GM19452 (cell line): Measurements from ENCODE around the gene DTNA.
"Not testable (repeated sequence)": the region's sequence is repeated elsewhere in the genome, so short reads cannot be mapped to it uniquely, and the experiment has no call there.

Experiments
- ATAC-seq: cut with Tn5 transposase; IDR thresholded peaks from one replicate; pipeline ENCODE4 v1.9.1; 2021; ENCODE audit not compliant: unreplicated experiment

DTNA gene

GRCh38 chr18:34723143-34723542 lies 13.0 kb downstream of the DTNA start:
- no peak for ATAC-seq

DNA sequence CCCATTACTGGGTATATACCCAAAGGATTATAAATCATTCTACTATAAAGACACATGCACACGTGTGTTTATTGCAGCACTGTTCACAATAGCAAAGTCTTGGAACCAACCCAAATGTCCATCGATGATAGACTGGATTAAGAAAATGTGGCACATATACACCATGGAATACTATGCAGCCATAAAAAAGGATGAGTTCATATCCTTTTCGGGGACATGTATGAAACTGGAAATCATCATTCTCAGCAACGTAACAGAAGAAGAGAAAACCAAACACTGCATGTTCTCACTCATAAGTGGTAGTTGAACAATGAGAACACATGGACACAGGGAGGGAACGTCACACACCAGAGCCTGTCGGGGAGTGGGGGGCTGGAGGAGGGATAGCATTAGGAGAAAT lies 15.6 kb downstream of the DTNA start:
- ATAC-seq = not testable (repeated sequence)

DNA sequence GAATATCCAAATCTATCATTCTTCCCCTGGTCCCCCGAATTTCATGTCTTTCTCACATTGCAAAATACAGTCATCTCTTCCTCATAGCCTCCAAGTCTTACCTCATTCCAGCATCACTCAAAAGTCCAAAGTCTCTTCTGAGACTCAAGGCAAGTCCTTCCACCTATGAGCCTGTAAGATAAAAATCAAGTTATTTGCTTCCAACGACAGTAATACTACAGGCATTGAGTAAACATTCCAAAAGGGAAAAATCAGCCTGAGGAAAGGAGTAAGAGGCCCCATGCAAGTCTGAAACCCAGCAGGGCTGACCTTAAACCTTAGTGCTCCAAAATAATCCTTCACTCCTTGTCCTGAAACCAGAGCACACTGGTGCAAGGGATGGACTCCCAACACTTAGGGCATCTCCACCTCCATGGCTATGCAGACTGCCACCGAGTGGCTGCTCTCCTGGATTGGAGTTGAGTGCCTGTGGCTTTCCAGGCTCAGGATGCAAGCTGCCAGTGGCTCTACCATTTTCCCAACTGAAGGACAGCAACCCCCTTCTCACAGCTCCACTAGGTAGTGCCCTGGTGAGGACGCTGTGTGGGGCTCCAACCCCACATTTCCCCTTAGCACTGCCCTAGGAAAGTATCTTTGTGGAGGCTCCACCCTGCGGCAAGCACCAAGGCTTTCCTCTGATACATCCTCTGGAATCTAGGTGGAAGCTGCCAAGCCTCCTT lies 16.3 kb downstream of the DTNA start:
- ATAC-seq = no peak

- no peak for ATAC-seq
Observed at GRCh38 chr18:34729264-34729663, 19.2 kb downstream of the DTNA start.

DNA sequence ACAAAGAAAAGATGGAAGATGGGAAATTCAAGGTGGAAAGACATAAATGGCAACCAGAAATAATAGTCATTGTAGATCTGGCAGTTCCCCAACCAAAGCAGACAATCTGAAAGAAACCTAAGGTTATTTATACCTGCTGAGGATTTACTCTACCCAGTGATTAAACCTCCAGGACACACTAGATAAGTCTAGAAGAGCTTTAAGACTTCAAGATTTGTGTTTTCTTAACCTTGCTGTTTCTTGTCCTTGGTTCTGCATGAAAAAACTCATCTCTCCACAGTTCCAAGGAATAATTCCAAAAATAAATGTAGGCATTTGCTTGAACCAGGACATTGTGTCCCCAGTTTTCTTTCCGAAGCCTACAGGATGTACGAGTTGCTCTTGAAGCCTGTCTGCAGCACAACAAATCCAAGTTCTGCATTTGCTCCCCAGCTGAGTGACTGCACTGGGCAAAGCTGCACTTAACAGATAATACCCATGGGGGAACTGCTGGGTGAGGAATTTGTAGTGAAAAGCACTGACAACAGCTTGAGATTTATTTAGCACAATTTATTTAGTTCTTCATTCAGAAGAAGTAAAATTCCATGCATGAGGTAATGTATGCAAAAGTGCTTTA lies 19.8 kb downstream of the DTNA start:
- ATAC-seq = no peak

GRCh38 chr18:34730774-34731173 lies 20.7 kb downstream of the DTNA start:
- ATAC-seq = no peak

DNA sequence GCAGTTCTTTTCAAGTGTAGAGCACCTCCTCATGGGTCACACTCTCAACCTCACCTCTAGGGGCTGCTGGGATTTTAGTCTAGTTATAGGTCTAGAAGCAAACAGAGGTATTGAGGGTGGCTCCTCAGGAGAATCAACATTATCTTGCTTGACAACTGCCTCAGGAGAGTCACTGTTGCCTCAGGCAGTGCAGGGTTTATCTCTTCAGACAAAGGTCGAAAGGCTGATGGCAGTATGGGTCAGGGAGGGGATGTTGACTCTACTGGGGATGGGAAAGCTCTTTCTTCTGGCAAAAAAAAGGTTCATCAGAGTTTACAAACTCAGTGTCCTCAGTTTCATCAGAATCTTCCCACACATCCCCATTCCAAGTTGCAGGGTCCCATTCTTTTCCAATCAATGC lies 24.0 kb downstream of the DTNA start:
- ATAC-seq = no peak

DNA sequence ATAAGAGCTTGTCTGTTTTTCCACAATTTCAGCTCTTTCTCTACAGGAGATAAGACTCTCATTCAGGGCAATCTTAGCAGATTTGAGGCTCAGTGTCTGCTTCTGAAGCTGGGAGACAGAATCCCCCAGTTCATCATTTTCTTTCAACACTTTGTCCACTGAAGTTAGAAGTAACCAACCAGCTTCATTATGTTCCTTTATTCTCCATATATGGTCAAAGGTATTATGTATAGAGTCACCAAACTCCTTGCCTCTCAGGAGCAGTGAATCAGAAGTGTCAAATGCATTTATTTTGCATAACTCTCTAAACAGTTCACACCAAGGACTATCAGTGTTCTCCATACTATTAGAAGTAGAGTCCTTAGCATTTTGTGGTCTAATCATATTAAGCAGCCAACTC lies 24.4 kb downstream of the DTNA start:
- not testable (repeated sequence) for ATAC-seq

- no peak for ATAC-seq
Observed at GRCh38 chr18:34738175-34738894, 28.2 kb downstream of the DTNA start.

- no peak for ATAC-seq
Observed at GRCh38 chr18:34740101-34740500, 30.0 kb downstream of the DTNA start.

- ATAC-seq = no peak
Observed at GRCh38 chr18:34740724-34741123, 30.6 kb downstream of the DTNA start.

GRCh38 chr18:34741401-34741800 lies 31.3 kb downstream of the DTNA start:
- ATAC-seq = no peak

- no peak for ATAC-seq
Observed at GRCh38 chr18:34742891-34743341, 32.8 kb downstream of the DTNA start.

GRCh38 chr18:34744569-34744968 lies 34.5 kb downstream of the DTNA start:
- no peak for ATAC-seq

DNA sequence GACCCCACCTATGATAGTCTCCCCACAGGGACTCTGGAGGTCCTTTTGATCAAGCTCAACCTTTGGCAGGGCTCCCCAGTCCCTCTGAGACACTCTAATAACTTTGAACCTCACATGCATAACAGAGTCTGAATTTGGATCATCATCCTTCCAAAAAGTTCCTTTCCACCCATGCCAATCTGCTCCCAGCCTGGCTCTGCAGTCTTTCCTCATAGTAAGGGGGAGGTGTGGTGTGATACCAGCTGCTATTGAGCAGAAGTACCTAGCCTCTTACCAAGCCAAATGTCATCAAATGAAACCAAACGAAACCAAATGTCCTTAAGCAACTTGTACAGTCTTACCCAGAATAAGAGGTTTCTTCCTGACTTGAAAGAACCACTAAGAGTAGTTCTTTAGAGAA lies 36.5 kb downstream of the DTNA start:
- ATAC-seq = no peak

DNA sequence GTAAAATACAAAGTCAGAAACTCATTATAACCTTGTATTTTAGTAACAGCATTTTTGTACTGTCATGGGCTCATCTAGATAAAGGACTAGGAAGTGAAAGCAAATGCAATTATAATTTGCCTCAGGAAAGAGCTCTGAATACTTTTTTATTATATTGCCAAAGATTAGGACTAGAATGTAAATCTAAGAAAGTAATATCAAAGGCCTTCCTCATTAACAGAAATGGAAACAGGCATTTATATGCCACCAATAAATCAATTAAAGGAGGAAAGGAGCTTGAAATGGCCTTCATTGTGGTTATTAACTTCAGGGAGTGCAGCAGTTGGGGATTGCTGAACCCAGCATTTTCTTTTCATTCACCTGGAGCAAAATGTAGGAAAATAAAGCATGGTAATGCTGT lies 39.6 kb downstream of the DTNA start:
- no peak for ATAC-seq

- ATAC-seq = no peak
Observed at GRCh38 chr18:34752056-34752455, 42.0 kb downstream of the DTNA start.

- ATAC-seq = no peak
Observed at GRCh38 chr18:34754300-34754699, 44.2 kb downstream of the DTNA start.

- ATAC-seq = no peak
Observed at GRCh38 chr18:34757666-34758065, 47.6 kb downstream of the DTNA start.

- ATAC-seq = no peak
Observed at GRCh38 chr18:34758378-34758948, 48.4 kb downstream of the DTNA start.

DNA sequence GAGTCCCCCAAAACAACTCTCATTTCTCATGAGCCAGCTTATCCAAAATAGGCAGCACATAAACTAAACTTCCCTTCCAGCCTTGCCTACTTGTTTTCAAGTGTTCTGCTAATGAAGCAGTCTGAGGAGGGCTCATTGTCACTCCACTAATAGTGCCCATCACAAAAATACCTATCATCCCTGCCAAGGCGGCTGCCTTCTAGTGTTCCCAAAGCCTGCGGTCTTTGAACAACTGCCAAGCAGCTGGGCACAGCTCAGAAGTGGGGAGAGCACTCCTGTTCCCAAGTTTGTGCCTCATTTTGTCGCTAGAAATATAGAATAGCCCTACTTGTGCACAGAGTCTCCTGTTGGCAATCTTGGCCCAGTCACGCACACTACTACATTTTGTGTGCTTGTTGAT lies 50.3 kb downstream of the DTNA start:
- ATAC-seq = no peak

- no peak for ATAC-seq
Observed at GRCh38 chr18:34764451-34764850, 54.4 kb downstream of the DTNA start.
